ENCODE measurements around the gene EQTN.

DNA sequence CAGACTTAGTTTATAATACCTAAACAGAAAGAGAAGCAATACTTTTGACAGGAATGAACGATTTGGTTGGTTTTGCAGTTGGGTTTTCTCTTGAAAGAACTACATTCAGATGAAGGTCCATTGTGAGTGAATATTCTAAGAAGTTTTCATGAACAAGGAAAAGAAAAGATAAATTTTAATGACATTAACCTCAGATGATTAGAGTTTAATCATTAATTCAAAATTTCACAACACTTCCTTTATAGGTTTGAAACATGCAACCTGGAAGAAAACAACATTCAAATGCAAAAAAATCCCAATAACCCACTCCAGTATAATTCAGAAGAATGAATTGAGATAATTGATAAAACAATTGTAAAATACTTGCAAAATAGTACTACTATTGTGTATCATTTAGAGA is 23.8 kb downstream of the EQTN start:
- TF ChIP-seq, protein P1, sequence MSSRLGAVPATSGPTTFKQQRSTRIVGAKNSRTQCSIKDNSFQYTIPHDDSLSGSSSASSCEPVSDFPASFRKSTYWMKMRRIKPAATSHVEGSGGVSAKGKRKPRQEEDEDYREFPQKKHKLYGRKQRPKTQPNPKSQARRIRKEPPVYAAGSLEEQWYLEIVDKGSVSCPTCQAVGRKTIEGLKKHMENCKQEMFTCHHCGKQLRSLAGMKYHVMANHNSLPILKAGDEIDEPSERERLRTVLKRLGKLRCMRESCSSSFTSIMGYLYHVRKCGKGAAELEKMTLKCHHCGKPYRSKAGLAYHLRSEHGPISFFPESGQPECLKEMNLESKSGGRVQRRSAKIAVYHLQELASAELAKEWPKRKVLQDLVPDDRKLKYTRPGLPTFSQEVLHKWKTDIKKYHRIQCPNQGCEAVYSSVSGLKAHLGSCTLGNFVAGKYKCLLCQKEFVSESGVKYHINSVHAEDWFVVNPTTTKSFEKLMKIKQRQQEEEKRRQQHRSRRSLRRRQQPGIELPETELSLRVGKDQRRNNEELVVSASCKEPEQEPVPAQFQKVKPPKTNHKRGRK (CRISPR knock-in tag; IDR thresholded peaks at IDR 0.05; ENCODE audit: borderline replicate concordance) = no peak
- TF ChIP-seq, protein P2, sequence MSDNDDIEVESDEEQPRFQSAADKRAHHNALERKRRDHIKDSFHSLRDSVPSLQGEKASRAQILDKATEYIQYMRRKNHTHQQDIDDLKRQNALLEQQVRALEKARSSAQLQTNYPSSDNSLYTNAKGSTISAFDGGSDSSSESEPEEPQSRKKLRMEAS (CRISPR knock-in tag; IDR thresholded peaks at IDR 0.05) = no peak
- TF ChIP-seq PRRX2 (CRISPR knock-in tag; IDR thresholded peaks at IDR 0.05) (no peak), FOXJ3 (CRISPR knock-in tag; IDR thresholded peaks at IDR 0.05; ENCODE audit: borderline replicate concordance) (no peak), JUN (CRISPR knock-in tag; IDR thresholded peaks at IDR 0.05) (no peak), KAT7 (CRISPR knock-in tag; IDR thresholded peaks at IDR 0.05; ENCODE audit: borderline replicate concordance) (no peak), NR1H2 (CRISPR knock-in tag; IDR thresholded peaks at IDR 0.05) (no peak), ZNF423 (CRISPR knock-in tag; IDR thresholded peaks at IDR 0.05) (no peak)
- TF ChIP-seq, protein P3, sequence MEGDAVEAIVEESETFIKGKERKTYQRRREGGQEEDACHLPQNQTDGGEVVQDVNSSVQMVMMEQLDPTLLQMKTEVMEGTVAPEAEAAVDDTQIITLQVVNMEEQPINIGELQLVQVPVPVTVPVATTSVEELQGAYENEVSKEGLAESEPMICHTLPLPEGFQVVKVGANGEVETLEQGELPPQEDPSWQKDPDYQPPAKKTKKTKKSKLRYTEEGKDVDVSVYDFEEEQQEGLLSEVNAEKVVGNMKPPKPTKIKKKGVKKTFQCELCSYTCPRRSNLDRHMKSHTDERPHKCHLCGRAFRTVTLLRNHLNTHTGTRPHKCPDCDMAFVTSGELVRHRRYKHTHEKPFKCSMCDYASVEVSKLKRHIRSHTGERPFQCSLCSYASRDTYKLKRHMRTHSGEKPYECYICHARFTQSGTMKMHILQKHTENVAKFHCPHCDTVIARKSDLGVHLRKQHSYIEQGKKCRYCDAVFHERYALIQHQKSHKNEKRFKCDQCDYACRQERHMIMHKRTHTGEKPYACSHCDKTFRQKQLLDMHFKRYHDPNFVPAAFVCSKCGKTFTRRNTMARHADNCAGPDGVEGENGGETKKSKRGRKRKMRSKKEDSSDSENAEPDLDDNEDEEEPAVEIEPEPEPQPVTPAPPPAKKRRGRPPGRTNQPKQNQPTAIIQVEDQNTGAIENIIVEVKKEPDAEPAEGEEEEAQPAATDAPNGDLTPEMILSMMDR (IDR thresholded peaks at IDR 0.05) = no peak
- TF ChIP-seq, protein P4, sequence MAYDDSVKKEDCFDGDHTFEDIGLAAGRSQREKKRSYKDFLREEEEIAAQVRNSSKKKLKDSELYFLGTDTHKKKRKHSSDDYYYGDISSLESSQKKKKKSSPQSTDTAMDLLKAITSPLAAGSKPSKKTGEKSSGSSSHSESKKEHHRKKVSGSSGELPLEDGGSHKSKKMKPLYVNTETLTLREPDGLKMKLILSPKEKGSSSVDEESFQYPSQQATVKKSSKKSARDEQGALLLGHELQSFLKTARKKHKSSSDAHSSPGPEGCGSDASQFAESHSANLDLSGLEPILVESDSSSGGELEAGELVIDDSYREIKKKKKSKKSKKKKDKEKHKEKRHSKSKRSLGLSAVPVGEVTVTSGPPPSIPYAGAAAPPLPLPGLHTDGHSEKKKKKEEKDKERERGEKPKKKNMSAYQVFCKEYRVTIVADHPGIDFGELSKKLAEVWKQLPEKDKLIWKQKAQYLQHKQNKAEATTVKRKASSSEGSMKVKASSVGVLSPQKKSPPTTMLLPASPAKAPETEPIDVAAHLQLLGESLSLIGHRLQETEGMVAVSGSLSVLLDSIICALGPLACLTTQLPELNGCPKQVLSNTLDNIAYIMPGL (CRISPR knock-in tag; IDR thresholded peaks at IDR 0.05) = no peak
